ES-I3 (cell line): ENCODE results near the gene VWC2.

Experiments used
- H3K36me3 ChIP-seq: 2 replicates; pipeline ENCODE4 v1.6.1; 2013; ENCODE audit warnings: mild to moderate bottlenecking, low read length, control low read depth, moderate library complexity; ENCODE audit not compliant: insufficient read depth
- H3K4me1 ChIP-seq: 2 replicates; pipeline ENCODE4 v1.6.1; 2013; ENCODE audit warnings: mild to moderate bottlenecking, control low read depth, low read length; ENCODE audit not compliant: insufficient read depth
- H3K9ac ChIP-seq: 2 replicates; pipeline ENCODE4 v1.6.1; 2013; ENCODE audit warnings: low read depth, mild to moderate bottlenecking, low read length, moderate library complexity
- H3K9me3 ChIP-seq: 2 replicates; pipeline ENCODE4 v1.6.1; 2013; ENCODE audit warnings: mild to moderate bottlenecking, low read length, moderate library complexity; ENCODE audit not compliant: control insufficient read depth, insufficient read depth

Gene VWC2

GRCh38 chr7:49797987-49798660 is 24.7 kb downstream of the VWC2 start:
- Histone ChIP-seq H3K9ac (no peak overlapping the region), H3K36me3 (no peaks in the 10 kb centered on the region), H3K9me3 (no peaks in the 10 kb centered on the region), H3K4me1 (no peaks in the 10 kb centered on the region)

- no peak overlapping the region for H3K9ac ChIP-seq
- H3K4me1 ChIP-seq, result no peaks in the 10 kb centered on the region
- no peaks in the 10 kb centered on the region for H3K36me3 ChIP-seq
- no peaks in the 10 kb centered on the region for H3K9me3 ChIP-seq
These were observed 26.6 kb downstream of the VWC2 start for GRCh38 chr7:49800031-49800430.

GRCh38 chr7:49802600-49802999 is 29.2 kb downstream of the VWC2 start:
- no peaks in the 10 kb centered on the region for H3K9me3 ChIP-seq
- H3K4me1 ChIP-seq, result no peaks in the 10 kb centered on the region
- no peak overlapping the region for H3K9ac ChIP-seq
- no peaks in the 10 kb centered on the region for H3K36me3 ChIP-seq

- no peaks in the 10 kb centered on the region for H3K4me1 ChIP-seq
- no peaks in the 10 kb centered on the region for H3K9me3 ChIP-seq
- no peak overlapping the region for H3K9ac ChIP-seq
- no peaks in the 10 kb centered on the region for H3K36me3 ChIP-seq
These were observed 30.4 kb downstream of the VWC2 start for GRCh38 chr7:49803812-49804211.

GRCh38 chr7:49805371-49806007 is 32.1 kb downstream of the VWC2 start:
- Histone ChIP-seq H3K9me3 (no peaks in the 10 kb centered on the region), H3K9ac (no peak overlapping the region), H3K36me3 (no peaks in the 10 kb centered on the region), H3K4me1 (no peaks in the 10 kb centered on the region)

- H3K9ac ChIP-seq, result no peak overlapping the region
- no peaks in the 10 kb centered on the region for H3K9me3 ChIP-seq
- H3K36me3 ChIP-seq, result no peaks in the 10 kb centered on the region
- H3K4me1 ChIP-seq, result peaks cover 7% of the 10 kb centered on the region; the same call in 1 of the 2 replicates
These were observed 39.1 kb downstream of the VWC2 start for GRCh38 chr7:49812534-49812933.

- Histone ChIP-seq H3K9me3 (no peaks in the 10 kb centered on the region), H3K4me1 (peaks cover 11% of the 10 kb centered on the region; the same call in 1 of the 2 replicates), H3K9ac (no peak overlapping the region), H3K36me3 (no peaks in the 10 kb centered on the region)
These were observed 43.8 kb downstream of the VWC2 start for GRCh38 chr7:49817279-49817678.

- H3K9ac ChIP-seq, result no peak overlapping the region
- H3K9me3 ChIP-seq, result no peaks in the 10 kb centered on the region
- no peaks in the 10 kb centered on the region for H3K36me3 ChIP-seq
- H3K4me1 ChIP-seq, result 0 out of 2 replicates have a peak, but pooled peaks cover 5% of the 10 kb centered on the region
These were observed 47.7 kb downstream of the VWC2 start for GRCh38 chr7:49821181-49821580.

- H3K36me3 ChIP-seq, result no peaks in the 10 kb centered on the region
- no peak overlapping the region for H3K9ac ChIP-seq
- H3K4me1 ChIP-seq, result 0 out of 2 replicates have a peak, but pooled peaks cover 5% of the 10 kb centered on the region
- no peaks in the 10 kb centered on the region for H3K9me3 ChIP-seq
These were observed 49.4 kb downstream of the VWC2 start for GRCh38 chr7:49822856-49823255.

GRCh38 chr7:49823566-49823965 is 50.1 kb downstream of the VWC2 start:
- 0 out of 2 replicates have a peak, but pooled peaks cover 5% of the 10 kb centered on the region for H3K4me1 ChIP-seq
- H3K9ac ChIP-seq, result no peak overlapping the region
- no peaks in the 10 kb centered on the region for H3K9me3 ChIP-seq
- H3K36me3 ChIP-seq, result no peaks in the 10 kb centered on the region

- Histone ChIP-seq H3K36me3 (no peaks in the 10 kb centered on the region), H3K9me3 (no peaks in the 10 kb centered on the region), H3K9ac (no peak overlapping the region), H3K4me1 (no peaks in the 10 kb centered on the region)
These were observed 66.6 kb downstream of the VWC2 start for GRCh38 chr7:49839863-49840645.

- Histone ChIP-seq H3K9me3 (no peaks in the 10 kb centered on the region), H3K9ac (no peak overlapping the region), H3K4me1 (no peaks in the 10 kb centered on the region), H3K36me3 (no peaks in the 10 kb centered on the region)
These were observed 67.4 kb downstream of the VWC2 start for GRCh38 chr7:49840751-49841405.

GRCh38 chr7:49845626-49846025 is 72.2 kb downstream of the VWC2 start:
- H3K9ac ChIP-seq, result no peak overlapping the region
- H3K9me3 ChIP-seq, result no peaks in the 10 kb centered on the region
- H3K36me3 ChIP-seq, result no peaks in the 10 kb centered on the region
- no peaks in the 10 kb centered on the region for H3K4me1 ChIP-seq

GRCh38 chr7:49848211-49848841 is 74.9 kb downstream of the VWC2 start:
- Histone ChIP-seq H3K9me3 (no peaks in the 10 kb centered on the region), H3K9ac (no peak overlapping the region), H3K4me1 (no peaks in the 10 kb centered on the region), H3K36me3 (no peaks in the 10 kb centered on the region)
